ENCODE data around the gene PDE9A. TPM values are rescaled to one million over a fixed set of nuclear protein-coding genes. Genes with fewer than 3 reads are reported as not detected.

The PDE9A gene
- total and polyA plus RNA-seq, 2 experiments from 2014 or later = 6.8 to 14.2 TPM

DNA sequence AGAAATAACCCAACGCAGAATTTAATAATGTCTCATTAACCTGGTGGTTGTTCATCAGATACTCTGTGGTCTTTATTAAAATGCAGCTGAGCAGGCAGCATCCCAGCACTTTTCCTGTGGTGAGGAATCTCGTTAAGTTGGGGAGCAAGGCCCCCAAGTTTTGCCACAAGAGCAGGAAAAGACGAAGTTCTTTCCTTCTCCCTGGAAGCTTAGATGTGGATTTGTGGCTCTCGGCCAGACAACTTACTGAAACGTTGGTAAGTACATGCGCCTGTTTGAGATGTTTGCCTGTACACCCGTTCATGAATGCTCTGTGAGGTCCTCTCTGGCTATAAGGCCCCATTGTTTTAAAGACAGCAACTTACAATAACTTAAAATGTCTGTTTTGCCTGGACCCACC is 34.3 kb upstream of the PDE9A start:
- no peaks in the 10 kb centered on the region for H3K27me3 ChIP-seq
- no peak for DNase-seq (ENCODE audit: low read depth in 1 of 2, low spot score in 1 of 2)
- H3K9me3 ChIP-seq (ENCODE audit: low read depth) = no peaks in the 10 kb centered on the region
- TF ChIP-seq, protein P1, sequence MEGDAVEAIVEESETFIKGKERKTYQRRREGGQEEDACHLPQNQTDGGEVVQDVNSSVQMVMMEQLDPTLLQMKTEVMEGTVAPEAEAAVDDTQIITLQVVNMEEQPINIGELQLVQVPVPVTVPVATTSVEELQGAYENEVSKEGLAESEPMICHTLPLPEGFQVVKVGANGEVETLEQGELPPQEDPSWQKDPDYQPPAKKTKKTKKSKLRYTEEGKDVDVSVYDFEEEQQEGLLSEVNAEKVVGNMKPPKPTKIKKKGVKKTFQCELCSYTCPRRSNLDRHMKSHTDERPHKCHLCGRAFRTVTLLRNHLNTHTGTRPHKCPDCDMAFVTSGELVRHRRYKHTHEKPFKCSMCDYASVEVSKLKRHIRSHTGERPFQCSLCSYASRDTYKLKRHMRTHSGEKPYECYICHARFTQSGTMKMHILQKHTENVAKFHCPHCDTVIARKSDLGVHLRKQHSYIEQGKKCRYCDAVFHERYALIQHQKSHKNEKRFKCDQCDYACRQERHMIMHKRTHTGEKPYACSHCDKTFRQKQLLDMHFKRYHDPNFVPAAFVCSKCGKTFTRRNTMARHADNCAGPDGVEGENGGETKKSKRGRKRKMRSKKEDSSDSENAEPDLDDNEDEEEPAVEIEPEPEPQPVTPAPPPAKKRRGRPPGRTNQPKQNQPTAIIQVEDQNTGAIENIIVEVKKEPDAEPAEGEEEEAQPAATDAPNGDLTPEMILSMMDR (IDR thresholded peaks at IDR 0.05; ENCODE audit: low read depth, low read length) = no peak
- no peaks in the 10 kb centered on the region for H3K36me3 ChIP-seq
- no peak overlapping the region for H3K4me3 ChIP-seq
- H3K27ac ChIP-seq = no peak overlapping the region
- no peaks in the 10 kb centered on the region for H3K4me1 ChIP-seq (ENCODE audit: low read depth)

DNA sequence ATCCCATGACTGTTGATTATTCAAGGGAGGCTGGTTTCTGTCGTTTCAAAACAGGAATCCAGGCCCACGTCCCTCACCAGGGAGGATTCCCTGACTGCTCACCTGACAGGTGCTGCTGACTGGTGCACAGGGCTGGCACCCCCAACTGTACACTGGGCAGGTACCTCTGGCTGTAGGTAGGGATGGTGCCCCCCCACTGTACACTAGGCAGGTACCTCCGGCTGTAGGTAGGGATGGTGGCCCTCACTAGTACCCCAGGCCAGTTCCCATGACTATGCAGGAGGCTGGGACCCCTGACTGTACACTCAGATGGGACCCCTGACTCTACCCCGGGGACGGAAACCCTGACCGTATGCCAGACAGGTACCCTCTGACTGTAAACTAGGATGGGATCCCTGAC is 33.6 kb upstream of the PDE9A start:
- no peak overlapping the region for H3K27ac ChIP-seq
- no peaks in the 10 kb centered on the region for H3K4me1 ChIP-seq (ENCODE audit: low read depth)
- H3K9me3 ChIP-seq (ENCODE audit: low read depth) = no peaks in the 10 kb centered on the region
- H3K4me3 ChIP-seq = no peak overlapping the region
- DNase-seq (ENCODE audit: low read depth in 1 of 2, low spot score in 1 of 2) = no peak
- H3K27me3 ChIP-seq = no peaks in the 10 kb centered on the region
- no peaks in the 10 kb centered on the region for H3K36me3 ChIP-seq
- TF ChIP-seq, protein P1 (IDR thresholded peaks at IDR 0.05; ENCODE audit: low read depth, low read length) = no peak

DNA sequence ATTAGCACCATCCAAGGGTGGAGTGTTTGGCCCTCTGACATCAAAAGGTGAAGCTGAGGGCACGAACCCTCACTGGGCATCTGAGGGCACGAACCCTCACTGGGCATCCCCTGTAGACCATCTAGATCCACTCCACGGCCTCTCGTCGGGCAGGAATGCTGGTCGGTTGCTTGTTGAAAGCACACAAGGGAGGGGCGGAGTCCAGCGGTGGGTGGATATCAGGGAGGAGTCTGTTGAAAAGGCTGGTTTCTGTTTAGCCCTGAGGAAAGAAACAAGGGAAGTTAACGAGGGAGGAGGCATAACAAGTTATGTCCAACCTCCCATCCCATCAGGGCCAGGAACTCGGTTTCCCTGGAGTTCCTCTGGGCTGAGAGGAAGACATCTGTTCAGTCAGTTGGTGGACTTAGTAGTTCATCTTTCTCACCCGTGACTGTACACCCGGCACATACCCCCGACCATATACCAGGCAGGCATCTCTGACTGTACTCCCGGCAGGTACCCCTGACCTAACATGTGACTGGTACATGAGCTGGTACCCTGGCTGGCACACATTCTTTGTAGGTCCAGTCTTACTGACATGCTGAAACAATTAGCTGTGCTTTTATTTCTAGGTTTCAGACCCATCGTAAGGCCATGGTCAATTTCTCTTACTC is 32.1 kb upstream of the PDE9A start:
- Histone ChIP-seq H3K36me3 (no peaks in the 10 kb centered on the region), H3K27me3 (no peaks in the 10 kb centered on the region), H3K27ac (no peak overlapping the region), H3K4me3 (no peak overlapping the region), H3K9me3 (ENCODE audit: low read depth) (no peaks in the 10 kb centered on the region), H3K4me1 (ENCODE audit: low read depth) (no peaks in the 10 kb centered on the region)
- TF ChIP-seq, protein P1 (IDR thresholded peaks at IDR 0.05; ENCODE audit: low read depth, low read length) = no peak
- no peak for DNase-seq (ENCODE audit: low read depth in 1 of 2, low spot score in 1 of 2)

DNA sequence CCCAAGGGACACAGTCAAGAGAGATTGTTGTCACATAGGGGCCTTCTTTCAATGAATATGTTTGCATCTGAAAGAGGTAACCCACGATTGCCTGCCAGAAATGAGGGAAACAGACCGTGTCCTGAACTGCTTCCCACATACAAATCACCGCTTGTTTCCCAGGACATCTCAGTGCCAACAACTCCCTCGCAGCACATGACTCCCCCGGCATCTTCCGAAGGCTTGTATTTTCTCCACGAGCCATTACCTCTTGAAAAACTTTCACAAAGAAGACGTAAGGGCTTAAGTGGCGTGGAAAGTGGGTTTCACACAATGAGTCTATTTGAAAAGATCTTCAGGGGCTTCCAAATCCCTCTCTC is 31.6 kb upstream of the PDE9A start:
- no peaks in the 10 kb centered on the region for H3K36me3 ChIP-seq
- peaks cover under 1% of the 10 kb centered on the region for H3K4me1 ChIP-seq (ENCODE audit: low read depth)
- no peaks in the 10 kb centered on the region for H3K9me3 ChIP-seq (ENCODE audit: low read depth)
- no peak overlapping the region for H3K4me3 ChIP-seq
- H3K27me3 ChIP-seq = no peaks in the 10 kb centered on the region
- no peak overlapping the region for H3K27ac ChIP-seq
- DNase-seq (ENCODE audit: low read depth in 1 of 2, low spot score in 1 of 2) = no peak
- TF ChIP-seq, protein P1 (IDR thresholded peaks at IDR 0.05; ENCODE audit: low read depth, low read length) = no peak

DNA sequence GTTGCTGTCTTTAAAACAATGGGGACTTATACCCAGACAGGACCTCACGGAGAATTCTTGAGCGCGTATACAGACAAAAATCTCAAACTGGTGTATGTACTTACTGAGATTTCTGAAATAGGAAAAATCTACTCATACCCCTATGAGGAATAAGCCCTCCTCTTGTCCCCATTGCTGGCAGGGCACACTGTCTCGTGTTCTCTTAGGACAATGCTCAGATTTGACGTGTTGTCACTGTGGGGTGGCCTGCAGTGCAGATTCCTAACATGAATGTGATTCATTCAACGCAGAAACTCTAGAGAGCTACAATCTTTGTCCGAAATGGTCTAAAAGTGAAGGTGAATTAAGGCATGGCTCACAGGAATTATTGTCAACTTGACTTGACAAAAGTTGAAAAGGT is 31.1 kb upstream of the PDE9A start:
- H3K9me3 ChIP-seq (ENCODE audit: low read depth) = no peaks in the 10 kb centered on the region
- no peaks in the 10 kb centered on the region for H3K36me3 ChIP-seq
- H3K4me1 ChIP-seq (ENCODE audit: low read depth) = peaks cover 5% of the 10 kb centered on the region
- no peak overlapping the region for H3K27ac ChIP-seq
- H3K27me3 ChIP-seq = no peaks in the 10 kb centered on the region
- no peak overlapping the region for H3K4me3 ChIP-seq
- DNase-seq (ENCODE audit: low read depth in 1 of 2, low spot score in 1 of 2) = no peak
- TF ChIP-seq, protein P1 (IDR thresholded peaks at IDR 0.05; ENCODE audit: low read depth, low read length) = no peak
